Lower leg skin (tissue), 4 donors: ENCODE data around the gene DCN. TPM values are rescaled to one million over a fixed set of nuclear protein-coding genes. Genes with fewer than 3 reads are reported as not detected.

Experiments used
- DNase-seq, 2 donors: peaks; one replicate each; pipeline ENCODE4 v3.0.0-alpha.2; 2019; ENCODE audit warnings: low spot score in 2 of 2
- H3K4me3 ChIP-seq: fragments of 200-600 bp; sonication (generic); 2 replicates; pipeline ENCODE4 v1.5.1; 2017; ENCODE audit warnings: mild to moderate bottlenecking, low read depth; ENCODE audit not compliant: poor library complexity, severe bottlenecking
- POLR2A ChIP-seq, 2 donors: fragments of 450-650 bp; IDR thresholded peaks; one replicate each; pipeline ENCODE4 v1.6.1; 2016 to 2017; ENCODE audit warnings: antibody characterized with exemption in 2 of 2, mild to moderate bottlenecking in 1 of 2, moderate library complexity in 1 of 2
- WGBS, 2 donors: methylation state at CpG; one replicate each; pipeline ENCODE4 v1.1.5; 2018; 5-methylcytosine and 5-hydroxymethylcytosine counted together
- intact Hi-C: fragments of 100-400 bp; cut with DNase I; formaldehyde crosslinking; loops from one replicate; pipeline ENCODE4 v1.15.0; 2023; ENCODE audit warnings: low total_unique reads
- total RNA-seq, 4 donors: library from RNA; depleted of rRNA; stranded (reverse); fragments of >200 nt; gene quantifications; one replicate each; pipeline ENCODE4 v1.1.0, GENCODE V29; 2016
- TF ChIP-seq, protein P1 (sequence below), 3 donors: fragments of 450-650 bp; IDR thresholded peaks; one replicate each; pipeline ENCODE4 v1.5.1; 2016; ENCODE audit warnings: antibody characterized with exemption in 3 of 3, mild to moderate bottlenecking in 3 of 3, moderate library complexity in 2 of 3

Gene DCN
- total RNA-seq, 4 donors from 2014 or later, result 497 to 1,618 (median 522) TPM

DNA sequence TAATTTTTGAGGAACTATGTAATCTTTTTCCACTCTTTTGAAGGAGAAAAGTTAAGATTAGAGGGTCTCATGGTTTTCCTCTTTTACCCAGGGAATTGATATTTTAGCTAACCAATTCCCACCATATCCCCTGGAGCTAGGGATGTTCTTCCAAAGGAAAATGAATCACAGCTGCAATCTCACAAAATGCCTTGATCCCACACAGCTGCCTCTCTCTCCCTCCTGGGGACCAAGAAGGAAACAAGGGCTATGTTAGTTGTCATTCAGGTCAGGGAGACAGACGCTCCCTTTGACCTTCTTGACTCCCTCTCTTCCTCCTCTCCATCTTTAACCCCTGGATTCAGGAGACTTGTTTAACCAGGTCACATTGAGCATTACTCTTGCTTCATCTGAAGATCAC is 9.5 kb downstream of the DCN start:
- WGBS, 2 donors, result 30 to 38% methylated on average over 1 of the region's 1 CpG
- TF ChIP-seq, protein P1, sequence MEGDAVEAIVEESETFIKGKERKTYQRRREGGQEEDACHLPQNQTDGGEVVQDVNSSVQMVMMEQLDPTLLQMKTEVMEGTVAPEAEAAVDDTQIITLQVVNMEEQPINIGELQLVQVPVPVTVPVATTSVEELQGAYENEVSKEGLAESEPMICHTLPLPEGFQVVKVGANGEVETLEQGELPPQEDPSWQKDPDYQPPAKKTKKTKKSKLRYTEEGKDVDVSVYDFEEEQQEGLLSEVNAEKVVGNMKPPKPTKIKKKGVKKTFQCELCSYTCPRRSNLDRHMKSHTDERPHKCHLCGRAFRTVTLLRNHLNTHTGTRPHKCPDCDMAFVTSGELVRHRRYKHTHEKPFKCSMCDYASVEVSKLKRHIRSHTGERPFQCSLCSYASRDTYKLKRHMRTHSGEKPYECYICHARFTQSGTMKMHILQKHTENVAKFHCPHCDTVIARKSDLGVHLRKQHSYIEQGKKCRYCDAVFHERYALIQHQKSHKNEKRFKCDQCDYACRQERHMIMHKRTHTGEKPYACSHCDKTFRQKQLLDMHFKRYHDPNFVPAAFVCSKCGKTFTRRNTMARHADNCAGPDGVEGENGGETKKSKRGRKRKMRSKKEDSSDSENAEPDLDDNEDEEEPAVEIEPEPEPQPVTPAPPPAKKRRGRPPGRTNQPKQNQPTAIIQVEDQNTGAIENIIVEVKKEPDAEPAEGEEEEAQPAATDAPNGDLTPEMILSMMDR (IDR thresholded peaks at IDR 0.05), result no peak
- no peak for TF ChIP-seq POLR2A (IDR thresholded peaks at IDR 0.05)
- no peak for DNase-seq
- H3K4me3 ChIP-seq, result peak overlapping the region; percentile 2
- intact Hi-C loops, result loop anchor here (10.0 kb wide), 1 partner anchor 152 kb away; no protein-coding TSS in a partner anchor

DNA sequence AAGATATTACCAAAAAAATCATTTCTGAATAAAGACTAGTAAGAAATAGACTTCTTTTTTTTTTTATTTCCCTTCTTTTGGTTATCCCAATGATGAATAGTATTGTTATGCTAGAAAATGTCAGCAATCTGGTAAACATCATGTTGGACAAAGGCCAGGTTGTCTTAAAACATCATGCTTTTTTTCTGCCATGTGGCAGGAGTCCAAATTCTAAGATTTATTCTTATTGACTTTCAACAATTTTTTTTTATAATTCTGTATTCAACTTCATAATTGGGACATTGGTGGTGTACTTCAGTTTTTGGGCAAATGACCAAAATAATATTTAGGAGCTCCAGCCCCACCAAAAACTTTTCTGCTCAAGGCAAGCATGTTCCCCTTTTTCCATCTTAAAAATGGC is 10.5 kb downstream of the DCN start:
- H3K4me3 ChIP-seq, result no peak overlapping the region
- intact Hi-C loops, result loop anchor here (10.0 kb wide), 1 partner anchor 153 kb away; no protein-coding TSS in a partner anchor
- TF ChIP-seq, protein P1 (IDR thresholded peaks at IDR 0.05), result no peak
- no peak for TF ChIP-seq POLR2A (IDR thresholded peaks at IDR 0.05)
- DNase-seq, result no peak

DNA sequence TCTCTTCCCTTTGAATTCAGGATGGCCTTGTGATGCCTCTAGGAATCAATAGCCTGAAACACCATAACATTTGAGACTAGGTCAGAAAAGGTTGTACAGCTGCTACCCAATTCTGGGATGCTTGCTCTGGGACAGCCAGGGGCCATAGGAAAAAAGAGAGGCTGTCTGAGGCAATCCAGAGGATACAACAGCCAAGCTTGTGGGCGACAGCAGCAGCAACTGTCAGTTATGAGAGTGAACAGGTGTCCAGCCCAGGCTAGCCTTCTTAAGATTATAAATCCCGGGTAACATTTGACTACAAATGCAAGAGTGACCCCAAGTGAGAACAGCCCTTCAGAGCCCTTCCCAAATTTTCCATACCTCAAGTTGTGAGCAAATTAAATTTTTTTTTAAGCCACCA is 11.1 kb downstream of the DCN start:
- DNase-seq, result no peak
- 52 to 58% methylated on average over 2 of the region's 2 CpGs for WGBS, 2 donors
- no peak overlapping the region for H3K4me3 ChIP-seq
- intact Hi-C loops, result loop anchor here (10.0 kb wide), 1 partner anchor 153 kb away; no protein-coding TSS in a partner anchor
- TF ChIP-seq POLR2A (IDR thresholded peaks at IDR 0.05), result no peak
- TF ChIP-seq, protein P1 (IDR thresholded peaks at IDR 0.05), result no peak

DNA sequence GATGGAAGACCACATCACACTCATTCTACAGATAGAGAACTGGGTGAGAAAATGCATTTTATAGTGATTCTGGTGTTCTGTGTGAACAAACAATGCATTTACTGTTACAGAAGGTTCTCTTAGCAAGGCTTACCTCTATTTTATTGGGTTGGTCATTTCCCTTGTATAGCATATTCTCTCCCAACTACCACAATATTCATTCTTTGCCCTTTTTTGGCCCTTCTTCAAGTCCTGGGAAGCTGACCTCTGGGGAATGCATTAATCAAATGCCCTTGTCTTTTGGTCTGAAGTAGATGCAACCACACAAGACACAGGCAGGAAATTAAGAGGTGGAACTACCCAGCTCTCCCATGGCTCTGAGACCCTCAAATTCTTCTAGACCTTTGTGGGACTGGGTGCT is 19.5 kb downstream of the DCN start:
- DNase-seq, result no peak
- TF ChIP-seq, protein P1 (IDR thresholded peaks at IDR 0.05), result no peak
- intact Hi-C loops, result no loop called here
- H3K4me3 ChIP-seq, result no peak overlapping the region

DNA sequence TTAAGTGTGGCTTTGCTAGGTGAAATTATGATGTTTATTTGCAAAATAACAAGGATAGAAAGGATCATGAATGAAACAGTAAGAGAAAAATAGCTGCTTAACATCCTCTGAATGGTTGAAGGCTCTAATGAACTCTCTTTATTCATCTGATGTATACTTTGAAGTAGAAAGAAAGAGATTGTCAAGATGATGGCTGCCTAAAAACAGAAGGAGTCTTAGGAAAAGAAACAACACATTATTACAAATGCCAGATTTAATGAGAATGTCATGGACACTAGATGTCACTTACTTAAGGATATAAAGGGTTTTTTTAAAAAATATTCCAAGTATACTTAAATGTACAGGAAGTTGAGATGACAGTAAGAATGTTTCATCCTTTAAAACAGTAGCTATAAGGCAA is 21.6 kb downstream of the DCN start:
- H3K4me3 ChIP-seq, result no peak overlapping the region
- no peak for DNase-seq
- no peak for TF ChIP-seq POLR2A (IDR thresholded peaks at IDR 0.05)
- TF ChIP-seq, protein P1 (IDR thresholded peaks at IDR 0.05), result no peak
- intact Hi-C loops, result no loop called here

DNA sequence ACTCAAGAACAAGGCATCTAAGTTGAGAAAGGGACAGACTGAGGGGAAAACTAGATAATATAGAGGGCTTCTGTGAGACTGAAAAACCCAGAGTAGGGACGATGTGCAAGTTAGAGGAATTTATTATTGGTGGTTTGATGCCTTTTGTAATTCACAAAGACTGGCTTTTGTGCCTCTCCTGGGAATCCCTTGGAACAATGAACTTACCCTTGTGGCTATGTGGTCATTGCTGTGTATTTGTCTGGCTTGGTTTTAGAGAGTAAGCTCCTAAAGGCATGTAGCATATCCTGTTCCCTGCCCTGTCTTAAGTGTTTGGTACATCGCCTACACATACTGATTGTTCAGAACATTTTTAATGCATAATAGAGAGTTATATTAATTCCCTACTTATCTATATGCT is 26.6 kb downstream of the DCN start:
- intact Hi-C loops, result no loop called here
- DNase-seq, result no peak
- TF ChIP-seq, protein P1 (IDR thresholded peaks at IDR 0.05), result no peak
- no peak for TF ChIP-seq POLR2A (IDR thresholded peaks at IDR 0.05)
- no peak overlapping the region for H3K4me3 ChIP-seq
- WGBS, 2 donors, result 64 to 72% methylated on average over 2 of the region's 2 CpGs
